H7 (cell line): ENCODE data around the gene SPATA3. TPM values are rescaled to one million over a fixed set of nuclear protein-coding genes. Genes with fewer than 3 reads are reported as not detected.
A peak's percentile ranks its signal among the peaks of the same experiment; 100 is the strongest.

ENCODE experiments used
- DNase-seq: peaks from one replicate; pipeline ENCODE4 v3.0.0; 2012
- H3K27me3 ChIP-seq: 2 replicates; pipeline ENCODE4 v1.6.0; 2011; ENCODE audit warnings: mild to moderate bottlenecking, low read length; ENCODE audit not compliant: control insufficient read depth, insufficient read depth
- H3K36me3 ChIP-seq: replicated peaks from 2 replicates; pipeline ENCODE4 v1.5.1; 2011; ENCODE audit warnings: low read length; ENCODE audit not compliant: control insufficient read depth, insufficient read depth
- H3K4me3 ChIP-seq: 2 replicates; pipeline ENCODE4 v1.5.1; 2011; ENCODE audit warnings: low read depth, mild to moderate bottlenecking, control low read depth, low read length, moderate library complexity; ENCODE audit not compliant: insufficient read depth
- total RNA-seq: library from RNA; depleted of rRNA; stranded (reverse); fragments of >200 nt; shearing (Covaris generic); gene quantifications from 2 replicates; pipeline ENCODE4 v1.2.3, GENCODE V29; 2014

The SPATA3 gene
- total RNA-seq, 1 experiment from 2014 or later = not detected

DNA sequence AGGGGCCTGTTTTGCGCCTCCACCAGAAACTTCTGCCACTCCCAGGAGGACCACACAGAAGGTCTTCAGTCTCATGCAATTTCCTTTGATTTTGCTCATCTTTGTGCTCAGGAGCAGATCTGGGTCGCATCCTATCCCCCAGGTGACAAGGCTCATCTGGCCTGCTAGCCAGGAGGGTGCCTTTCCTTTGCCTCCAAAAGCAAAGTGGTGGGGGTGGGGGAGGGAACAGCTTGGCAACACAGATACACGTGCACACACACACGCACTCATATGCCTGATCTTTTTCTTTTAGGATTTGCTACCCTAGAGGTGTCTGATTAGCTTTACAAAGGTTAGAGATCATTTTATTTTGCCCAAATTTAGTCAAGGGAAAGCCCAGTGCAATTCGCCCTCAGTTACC, 13.8 kb upstream of the SPATA3 start:
- Histone ChIP-seq H3K27me3 (peaks cover 3% of the 10 kb centered on the region; the same call in 1 of the 2 replicates), H3K4me3 (no peak overlapping the region), H3K36me3 (no peaks in the 10 kb centered on the region)
- DNase-seq = no peak

DNA sequence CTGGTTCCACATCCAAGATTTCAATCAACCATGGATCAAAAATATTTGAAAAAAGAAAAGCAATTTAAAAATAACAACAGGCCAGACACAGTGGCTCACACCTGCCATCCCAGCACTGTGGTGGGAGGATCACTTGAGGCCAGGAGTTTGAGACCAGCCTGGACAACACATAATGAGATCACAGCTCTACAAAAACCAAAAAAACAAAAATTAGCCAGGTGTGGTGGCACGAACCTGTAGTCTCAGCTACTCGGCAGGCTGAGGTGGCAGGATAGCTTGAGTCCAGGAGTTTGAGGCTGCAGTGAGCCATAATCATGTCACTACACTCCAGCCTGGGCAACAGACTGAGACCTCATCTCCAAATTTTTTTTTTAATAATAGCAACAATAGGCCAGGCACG, 13.4 kb upstream of the SPATA3 start:
- Histone ChIP-seq H3K4me3 (no peak overlapping the region), H3K36me3 (no peaks in the 10 kb centered on the region), H3K27me3 (peaks cover 3% of the 10 kb centered on the region; the same call in 1 of the 2 replicates)
- DNase-seq = no peak

DNA sequence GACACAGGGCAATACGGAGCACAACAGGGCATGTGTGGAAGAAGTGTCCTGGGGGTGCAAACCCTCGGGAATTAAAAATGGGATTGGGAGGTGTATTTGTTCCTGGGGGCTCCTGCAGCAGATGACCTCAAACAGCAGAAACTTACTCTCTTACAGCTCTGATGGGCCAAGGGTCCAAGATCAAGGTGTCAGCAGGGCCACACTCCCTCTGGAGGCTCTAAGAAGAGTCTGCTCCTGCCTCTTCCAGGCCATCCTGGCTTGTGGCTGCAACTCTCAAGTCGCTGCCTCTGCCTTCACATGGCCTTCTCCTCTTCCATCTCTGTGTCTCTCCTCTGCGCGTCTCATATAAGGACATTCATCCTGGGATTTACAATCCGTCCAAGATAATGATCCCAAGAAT, 12.4 kb upstream of the SPATA3 start:
- DNase-seq = no peak
- Histone ChIP-seq H3K36me3 (no peaks in the 10 kb centered on the region), H3K27me3 (peaks cover 3% of the 10 kb centered on the region; the same call in 1 of the 2 replicates), H3K4me3 (no peak overlapping the region)

DNA sequence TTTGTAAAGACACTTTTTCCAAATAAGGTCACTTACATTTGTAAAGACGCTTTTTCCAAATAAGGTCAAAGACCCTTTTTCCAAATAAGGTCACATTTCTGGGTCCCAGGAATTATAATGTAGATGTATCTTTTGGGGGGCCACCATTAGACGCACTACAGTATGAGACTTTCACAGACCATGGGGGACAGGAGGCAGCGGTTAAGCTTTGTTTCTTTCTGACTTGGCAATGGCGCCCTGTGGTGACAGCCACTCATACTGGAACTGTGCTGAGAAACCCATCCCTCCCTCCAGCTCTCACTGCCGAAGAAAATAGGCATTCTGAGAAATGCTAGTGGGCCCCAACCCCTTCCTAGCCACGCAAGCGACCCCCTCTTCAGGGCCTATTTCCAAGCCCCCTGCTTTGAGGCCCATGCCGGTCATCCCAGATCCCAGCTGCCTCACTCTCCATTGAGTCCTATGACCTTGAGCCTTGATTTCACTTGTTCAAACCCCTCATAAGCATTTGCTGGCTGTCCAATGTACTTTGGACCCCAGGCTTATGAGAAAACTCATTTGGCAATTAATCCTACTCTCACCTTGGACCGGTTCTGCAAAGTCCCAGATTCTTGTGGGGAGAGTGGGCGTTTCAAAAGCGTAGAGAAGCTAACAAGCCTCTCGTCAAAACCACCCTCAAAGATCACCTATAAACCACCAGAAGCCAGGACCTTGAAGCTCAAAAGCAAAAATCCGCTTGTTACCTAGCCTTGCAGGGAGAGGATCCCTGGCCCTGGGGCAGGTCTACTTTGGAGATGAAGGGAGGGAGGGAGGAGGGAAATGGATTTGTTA, 11.3 kb upstream of the SPATA3 start:
- Histone ChIP-seq H3K36me3 (no peaks in the 10 kb centered on the region), H3K27me3 (peaks cover 3% of the 10 kb centered on the region; the same call in 1 of the 2 replicates), H3K4me3 (no peak overlapping the region)
- no peak for DNase-seq

DNA sequence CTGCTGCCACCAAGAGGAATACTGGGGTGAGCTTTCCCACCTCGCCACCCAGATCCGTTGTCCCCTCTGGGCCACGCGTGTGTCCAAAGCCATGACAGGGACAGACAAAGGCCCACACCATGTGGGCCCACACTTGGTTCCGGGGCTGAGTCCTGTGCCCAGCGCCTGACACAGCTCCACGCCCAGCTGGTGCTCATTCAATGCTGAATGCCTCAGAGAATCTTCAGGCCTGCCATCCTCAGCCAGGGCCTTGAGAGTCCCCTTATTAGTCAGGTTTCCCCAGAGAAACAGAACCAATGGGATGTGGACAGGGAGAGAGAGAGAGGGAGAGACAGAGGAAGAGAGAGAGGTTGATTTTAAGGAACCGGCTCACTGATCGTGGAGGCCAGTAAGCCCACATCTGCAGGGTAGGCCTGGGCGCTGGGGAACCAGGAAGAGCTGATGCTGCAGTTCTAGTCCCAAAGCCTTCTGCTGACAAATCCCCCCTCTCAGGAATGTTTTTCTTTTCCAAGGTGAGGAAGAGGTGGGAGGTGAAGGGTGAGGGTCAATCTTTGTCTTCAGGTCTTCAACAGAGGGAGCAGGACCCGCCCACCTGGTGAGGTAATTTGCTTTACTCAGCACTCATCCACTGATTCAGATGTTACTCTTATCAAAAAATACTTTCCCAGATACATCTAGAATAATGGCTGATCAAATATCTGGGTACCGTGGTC, 10.2 kb upstream of the SPATA3 start:
- Histone ChIP-seq H3K27me3 (peaks cover 3% of the 10 kb centered on the region; the same call in 1 of the 2 replicates), H3K4me3 (no peak overlapping the region), H3K36me3 (no peaks in the 10 kb centered on the region)
- DNase-seq = no peak

DNA sequence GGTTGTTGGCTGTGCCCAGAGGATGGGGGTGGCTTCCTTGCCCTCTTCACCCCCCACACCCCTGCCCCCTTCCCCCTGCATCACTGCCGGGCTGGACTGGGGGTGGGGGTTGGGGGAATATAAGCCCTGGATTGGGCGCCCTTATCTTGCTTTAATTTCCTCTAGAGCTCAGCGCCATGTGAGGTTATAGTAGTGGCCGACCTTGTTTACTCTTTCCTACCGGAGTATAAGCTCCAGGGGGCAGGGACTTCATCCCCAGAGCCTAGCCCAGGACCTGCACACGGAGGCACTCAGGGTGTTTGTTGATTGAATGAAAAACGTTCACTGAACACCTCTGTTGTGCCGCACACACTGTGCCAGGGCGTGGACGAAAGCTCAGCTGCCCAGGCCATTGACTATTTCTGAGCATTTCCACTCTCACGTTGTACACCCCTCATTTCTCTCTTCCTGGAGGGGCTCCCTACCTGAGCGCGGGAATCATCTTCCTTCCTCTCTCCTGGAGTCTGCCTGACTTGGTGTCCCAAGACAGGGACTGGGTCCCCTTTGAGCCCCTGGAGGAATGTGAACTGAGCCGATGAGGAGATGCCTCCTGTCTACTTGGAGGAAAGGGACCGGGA, 9.3 kb upstream of the SPATA3 start:
- no peaks in the 10 kb centered on the region for H3K36me3 ChIP-seq

GRCh38 chr2:230987137-230988020, 8.5 kb upstream of the SPATA3 start:
- peak overlapping the region; percentile 19 for H3K4me3 ChIP-seq
- H3K36me3 ChIP-seq = no peaks in the 10 kb centered on the region
- DNase-seq = peak; percentile 98
- H3K27me3 ChIP-seq = peaks cover 3% of the 10 kb centered on the region; the same call in 1 of the 2 replicates

More for the DNA sequence above, 9.3 kb upstream of the SPATA3 start:
- DNase-seq = no peak
- Histone ChIP-seq H3K4me3 (peak overlapping the region; percentile 19; the same call in 1 of the 2 replicates), H3K27me3 (peaks cover 3% of the 10 kb centered on the region; the same call in 1 of the 2 replicates)

DNA sequence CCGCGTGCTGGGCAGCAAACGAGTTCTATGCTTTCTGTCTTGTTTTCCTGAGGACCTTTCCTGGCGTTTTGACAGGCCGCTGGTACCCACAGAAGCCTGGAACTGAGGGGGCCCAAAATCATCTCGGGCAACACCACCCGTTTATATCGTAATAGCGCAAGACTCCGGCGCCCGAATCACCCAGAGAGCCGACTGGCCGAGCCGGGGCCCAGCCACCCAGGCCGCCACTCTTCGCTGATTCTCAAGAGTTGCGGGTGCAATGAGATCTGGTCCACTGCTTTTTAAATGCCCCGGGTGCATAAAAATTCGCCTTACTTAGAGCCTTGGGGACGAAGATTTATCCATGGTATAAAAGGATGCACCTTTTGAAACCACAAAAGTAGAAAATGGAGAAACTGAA, 6.2 kb upstream of the SPATA3 start:
- Histone ChIP-seq H3K36me3 (no peaks in the 10 kb centered on the region), H3K4me3 (no peak overlapping the region), H3K27me3 (peaks cover 3% of the 10 kb centered on the region; the same call in 1 of the 2 replicates)
- DNase-seq = no peak

DNA sequence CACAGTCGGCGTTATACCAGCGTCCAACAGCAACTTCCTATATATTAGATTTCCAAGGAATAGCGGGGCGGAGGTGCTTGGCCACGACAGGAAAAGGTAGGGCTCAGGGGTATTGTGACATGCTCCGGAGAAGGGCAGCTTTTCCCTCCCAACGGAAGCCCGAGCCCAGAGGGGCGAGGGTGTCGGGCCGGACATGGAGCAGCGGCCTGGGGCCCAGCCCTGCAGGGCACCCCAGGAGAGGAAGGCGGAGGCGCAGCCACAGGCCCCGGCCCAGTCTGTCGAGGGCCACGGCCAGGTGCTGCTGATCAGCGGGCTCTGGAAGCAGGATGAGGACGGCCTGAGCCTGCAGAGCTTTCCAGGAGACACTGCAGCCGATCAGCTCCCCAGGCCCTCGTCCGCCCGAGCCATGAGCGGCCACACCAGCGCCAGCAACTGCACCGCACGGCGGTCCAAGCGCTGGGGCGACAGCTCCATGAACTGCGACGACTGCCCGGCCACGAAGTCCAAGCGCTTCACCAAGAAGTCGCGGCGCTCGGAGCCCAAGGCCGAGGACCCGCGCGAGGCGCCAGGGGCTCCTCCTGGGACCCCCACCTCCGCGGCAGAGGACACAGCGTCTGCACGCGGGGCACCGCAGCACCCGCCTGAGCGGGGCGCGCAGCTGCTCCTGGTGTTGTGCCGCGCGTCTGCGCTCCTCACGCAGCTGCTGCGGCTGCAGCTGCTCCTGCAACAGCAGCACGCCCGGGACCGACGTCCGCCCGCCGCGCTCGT, 5.6 kb upstream of the SPATA3 start:
- Histone ChIP-seq H3K27me3 (peaks cover 3% of the 10 kb centered on the region; the same call in 1 of the 2 replicates), H3K4me3 (no peak overlapping the region), H3K36me3 (no peaks in the 10 kb centered on the region)
- no peak for DNase-seq

- Histone ChIP-seq H3K4me3 (no peak overlapping the region), H3K36me3 (no peaks in the 10 kb centered on the region), H3K27me3 (peaks cover 3% of the 10 kb centered on the region; the same call in 1 of the 2 replicates)
- DNase-seq = no peak
These were observed 5.1 kb upstream of the SPATA3 start for GRCh38 chr2:230990899-230991150.

- Histone ChIP-seq H3K4me3 (no peak overlapping the region), H3K36me3 (no peaks in the 10 kb centered on the region), H3K27me3 (peaks cover 3% of the 10 kb centered on the region; the same call in 1 of the 2 replicates)
- DNase-seq = no peak
These were observed 4.3 kb upstream of the SPATA3 start for GRCh38 chr2:230991598-230991997.

DNA sequence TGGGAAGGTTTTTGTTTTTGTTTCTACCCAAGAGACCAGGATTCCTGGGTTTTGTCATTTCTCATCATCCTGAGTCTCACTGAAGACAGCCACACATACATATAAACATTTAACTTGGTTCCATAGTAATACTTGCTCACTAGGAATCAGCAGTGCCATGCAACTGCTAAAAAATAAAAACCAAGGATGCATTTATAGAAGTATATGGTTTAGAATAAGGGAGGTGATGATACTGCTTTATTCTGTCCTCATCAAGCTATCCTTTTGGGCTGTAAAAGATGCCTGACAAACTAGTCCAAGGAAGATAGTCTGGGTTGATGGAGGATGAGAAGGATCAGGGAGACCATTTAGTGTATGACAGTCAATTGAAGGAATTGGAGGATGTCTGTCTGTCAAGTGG, 740 bp downstream of the SPATA3 start:
- H3K4me3 ChIP-seq = no peak overlapping the region

DNA sequence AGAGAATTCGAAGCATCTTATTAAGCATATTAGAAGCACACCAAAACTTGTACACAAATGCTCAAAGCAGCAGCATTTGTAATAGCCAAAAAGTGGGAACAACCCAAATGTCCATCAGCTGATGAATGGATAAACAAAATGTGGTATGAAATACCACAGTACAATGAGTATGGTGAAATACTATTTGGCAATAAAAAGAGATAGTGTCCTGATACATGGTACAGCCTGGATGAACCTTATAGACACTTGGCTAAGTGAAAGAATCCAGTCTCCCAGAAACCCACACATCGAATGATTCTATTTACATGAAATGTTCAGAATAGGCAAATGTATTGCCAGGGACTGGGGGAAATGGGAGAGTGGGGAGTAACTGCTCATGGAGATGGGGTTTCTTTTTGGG, 3.0 kb downstream of the SPATA3 start:
- H3K4me3 ChIP-seq = no peak overlapping the region

More for the DNA sequence above, 740 bp downstream of the SPATA3 start:
- no peak for DNase-seq
- no peaks in the 10 kb centered on the region; the same call in 1 of the 2 replicates for H3K27me3 ChIP-seq
- no peaks in the 10 kb centered on the region for H3K36me3 ChIP-seq

More for the DNA sequence above, 3.0 kb downstream of the SPATA3 start:
- DNase-seq = no peak
- no peaks in the 10 kb centered on the region; the same call in 1 of the 2 replicates for H3K27me3 ChIP-seq
- H3K36me3 ChIP-seq = no peaks in the 10 kb centered on the region
